CD4-positive, alpha-beta T cell treated with Interferon gamma for 1 hour (primary cell): Measurements from ENCODE around the gene JAM2.
"Not testable (repeated sequence)": the region's sequence is repeated elsewhere in the genome, so short reads cannot be mapped to it uniquely, and the experiment has no call there.

Experiments
- DNase-seq: peaks from one replicate; pipeline ENCODE4 v3.0.0-alpha.2; 2020

JAM2 gene, protein sequence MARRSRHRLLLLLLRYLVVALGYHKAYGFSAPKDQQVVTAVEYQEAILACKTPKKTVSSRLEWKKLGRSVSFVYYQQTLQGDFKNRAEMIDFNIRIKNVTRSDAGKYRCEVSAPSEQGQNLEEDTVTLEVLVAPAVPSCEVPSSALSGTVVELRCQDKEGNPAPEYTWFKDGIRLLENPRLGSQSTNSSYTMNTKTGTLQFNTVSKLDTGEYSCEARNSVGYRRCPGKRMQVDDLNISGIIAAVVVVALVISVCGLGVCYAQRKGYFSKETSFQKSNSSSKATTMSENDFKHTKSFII

DNA sequence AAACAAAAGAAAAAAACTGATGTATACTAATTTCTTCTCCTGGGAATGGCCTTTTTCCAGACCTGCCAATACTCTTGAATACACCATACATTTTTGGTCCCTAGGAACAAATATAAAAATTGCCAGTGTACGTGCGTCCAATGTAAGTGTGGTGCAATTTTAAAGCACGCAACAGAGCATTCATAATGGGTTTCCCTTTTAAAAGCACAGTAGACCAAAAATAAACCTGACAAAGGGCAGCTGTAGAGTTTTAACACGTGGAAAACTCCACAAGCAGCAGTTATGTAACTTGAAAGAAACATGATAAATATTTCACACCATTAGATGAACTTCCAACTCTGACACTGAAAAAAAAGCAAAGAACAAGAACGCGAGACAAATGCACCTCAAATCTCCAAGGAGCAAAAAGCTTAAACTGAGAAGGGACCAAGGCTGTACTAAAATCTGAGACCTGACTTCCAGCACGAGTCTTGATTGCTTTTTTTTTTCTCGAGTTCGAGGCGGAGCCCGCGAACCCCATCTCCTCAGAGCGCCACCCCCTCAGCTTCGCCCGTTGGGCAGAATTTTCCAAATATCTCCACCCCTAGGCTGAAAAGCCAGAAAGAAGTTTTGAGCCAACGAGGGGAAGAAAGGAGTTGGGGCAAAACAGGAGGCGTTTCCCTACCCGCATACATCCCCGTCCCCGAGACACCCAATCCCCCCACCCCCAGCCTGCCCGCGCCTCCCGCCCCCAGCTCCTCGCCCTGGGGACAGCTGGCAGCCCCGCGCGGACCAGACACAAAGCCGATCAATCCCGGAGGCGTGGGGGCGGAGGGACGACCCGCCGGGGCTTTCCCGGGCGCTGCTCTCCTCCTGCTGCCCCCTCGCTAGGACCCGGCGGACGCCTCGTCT lies at the start of gene JAM2:
JAM2 (plus strand) TSS at position 599 of the 891 bp plus-strand sequence. CDS start 564 bp downstream, outside the sequence.
- DNase-seq, result peak; percentile 18

DNA sequence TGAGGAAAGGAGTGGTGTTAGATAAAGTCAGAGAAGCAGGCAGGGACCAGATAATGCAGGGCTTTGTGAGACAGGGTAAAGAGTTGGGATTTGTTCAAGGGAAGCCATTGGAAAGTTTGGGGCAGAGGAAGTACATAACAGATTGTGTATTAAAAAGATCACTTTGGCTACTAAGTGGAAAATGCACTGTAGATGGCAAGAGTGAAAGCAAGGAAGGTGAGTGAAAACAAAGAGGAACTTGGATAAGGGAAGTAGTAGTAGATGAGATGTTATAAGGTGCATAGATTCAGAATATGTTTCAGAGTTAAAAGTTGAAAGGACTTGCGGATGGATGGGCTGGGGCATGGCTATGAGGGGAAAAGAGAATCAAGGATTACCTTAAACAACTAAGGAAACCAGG lies 49.2 kb upstream of the JAM2 start:
- DNase-seq, result no peak

DNA sequence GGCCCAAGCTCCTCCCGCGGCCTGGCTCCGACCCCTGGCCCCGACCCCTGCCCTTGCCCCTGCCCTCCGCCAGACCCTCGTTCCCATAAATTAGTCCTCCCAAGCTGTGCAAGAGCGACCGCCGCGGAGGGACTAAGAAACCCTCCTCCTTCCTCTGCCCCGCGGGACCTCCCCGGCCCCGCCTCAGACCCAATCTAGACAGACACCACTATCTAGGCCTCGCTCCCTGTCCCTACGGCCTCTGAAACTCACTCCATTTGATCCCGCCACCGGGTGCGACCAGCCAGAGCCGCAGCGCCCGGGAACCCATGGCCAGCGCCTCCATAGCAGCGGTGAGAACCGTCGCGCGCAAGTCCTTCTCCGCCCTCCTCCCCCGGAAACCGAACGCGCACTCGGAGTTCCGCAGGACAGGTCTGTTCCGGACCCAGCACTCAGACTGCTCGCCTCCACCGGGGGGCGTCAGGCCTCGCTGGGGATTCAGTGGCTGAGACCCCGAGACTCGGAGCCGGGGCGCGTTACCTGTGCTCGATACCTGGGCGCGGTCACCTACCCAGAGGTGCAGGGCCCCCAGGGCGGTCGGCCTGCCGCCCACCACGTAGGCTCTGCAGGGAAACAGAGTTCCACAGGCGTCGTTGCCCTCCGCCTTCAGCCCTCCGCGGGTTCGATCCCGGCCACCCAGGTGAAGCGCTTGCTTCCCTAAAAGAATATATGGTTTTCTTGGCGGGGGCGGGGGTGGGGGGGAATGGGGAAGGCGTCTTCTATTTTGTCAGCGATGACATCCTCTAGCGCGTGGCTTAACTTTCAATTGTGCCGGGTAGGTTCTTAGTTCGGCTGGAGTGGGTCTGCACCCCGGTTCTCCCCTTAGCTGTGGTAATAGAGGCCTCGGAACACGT lies 31.7 kb upstream of the JAM2 start, which contains the start of gene MRPL39:
MRPL39 (minus strand) TSS at position 331 of the 893 bp plus-strand sequence; CDS start at position 325, 6 bp downstream.
- peak; percentile 85 for DNase-seq

DNA sequence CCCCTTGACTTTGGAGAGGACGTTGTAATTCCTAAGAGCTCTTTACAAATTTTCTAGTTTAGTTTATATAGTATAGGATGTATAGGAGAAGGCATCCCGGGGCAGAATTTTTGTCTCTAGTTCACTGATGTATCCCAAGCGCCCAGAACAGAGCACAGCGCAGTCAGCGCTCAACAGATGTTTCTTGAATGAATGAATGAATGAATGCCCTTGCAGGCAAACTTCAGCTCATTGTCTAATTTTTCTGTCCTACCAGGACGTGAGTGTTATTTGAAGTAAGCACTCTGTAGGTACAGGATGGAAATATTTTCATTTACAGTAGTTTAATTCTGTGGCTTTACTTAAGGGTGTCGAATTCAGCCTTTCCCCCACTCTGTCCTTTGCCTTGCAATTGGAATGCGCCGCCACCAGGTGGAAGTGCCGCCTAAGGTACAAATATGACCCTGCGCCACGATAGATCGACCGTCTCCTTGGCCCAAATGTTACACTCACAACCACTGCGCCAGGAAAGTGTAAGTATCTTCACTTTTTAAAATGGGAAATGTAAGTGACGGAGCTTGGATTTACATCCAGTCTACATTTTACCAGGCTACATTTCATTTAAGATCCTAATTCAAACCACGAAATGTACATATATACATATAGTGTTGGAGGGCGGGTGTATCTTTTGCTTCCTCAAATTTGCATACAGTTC lies 30.9 kb upstream of the JAM2 start:
- DNase-seq, result peak; percentile 78

DNA sequence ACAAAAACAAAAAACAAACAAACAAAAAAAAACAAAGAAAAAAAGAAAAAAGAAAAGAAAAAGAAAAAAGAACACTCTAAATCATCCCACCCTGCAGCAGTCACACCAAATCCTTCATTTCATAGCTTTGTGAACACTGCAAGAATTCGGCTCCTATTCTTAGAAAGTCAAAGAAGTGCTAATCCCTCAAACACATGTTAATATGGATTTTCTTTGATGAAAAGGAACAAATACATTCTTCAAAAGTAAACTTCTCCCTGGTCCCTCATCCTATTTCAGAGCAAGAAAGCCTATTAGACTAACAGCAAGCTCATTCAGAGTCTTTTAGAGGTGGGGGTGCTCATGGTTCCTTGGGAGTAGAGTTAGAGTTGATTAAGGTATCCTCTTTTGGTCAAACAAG lies 24.6 kb upstream of the JAM2 start:
- DNase-seq, result no peak

DNA sequence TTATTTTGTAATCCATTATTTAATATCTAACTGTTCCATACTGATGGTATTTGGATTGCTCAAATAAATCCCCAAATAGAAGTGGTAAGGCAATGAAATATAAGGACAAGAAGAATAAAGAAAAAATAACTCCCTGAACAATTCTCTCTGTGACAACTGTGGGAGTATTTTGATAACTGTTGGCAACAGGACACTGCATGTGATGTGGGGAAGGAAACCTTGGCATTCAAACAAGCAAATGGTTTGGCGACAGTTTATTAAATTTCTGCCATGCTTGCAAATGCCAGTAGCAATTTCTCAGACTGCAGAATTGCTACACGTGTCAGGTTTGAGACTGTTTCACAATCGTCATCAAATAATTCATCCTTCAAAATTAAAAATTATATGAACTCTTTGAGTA lies 23.2 kb upstream of the JAM2 start:
- DNase-seq, result no peak

DNA sequence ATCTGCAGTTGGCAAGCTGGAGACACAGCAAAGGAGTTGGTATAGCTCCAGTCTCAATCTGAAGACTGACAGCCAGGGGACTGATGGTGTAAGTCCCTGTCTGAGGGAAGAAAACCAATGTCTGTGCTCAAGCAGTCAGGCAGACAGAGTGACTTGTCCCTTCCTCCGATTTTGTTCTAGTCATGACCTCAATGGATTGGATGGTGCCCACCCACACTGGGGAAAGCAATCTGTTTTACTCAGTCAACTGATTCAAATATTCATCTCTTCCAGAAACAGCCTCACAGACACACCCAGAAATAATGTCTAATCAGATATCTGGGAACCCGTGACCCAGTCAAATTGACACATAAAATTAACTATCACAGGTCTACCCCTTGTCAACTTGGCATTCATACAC lies 19.9 kb upstream of the JAM2 start:
- no peak for DNase-seq

DNA sequence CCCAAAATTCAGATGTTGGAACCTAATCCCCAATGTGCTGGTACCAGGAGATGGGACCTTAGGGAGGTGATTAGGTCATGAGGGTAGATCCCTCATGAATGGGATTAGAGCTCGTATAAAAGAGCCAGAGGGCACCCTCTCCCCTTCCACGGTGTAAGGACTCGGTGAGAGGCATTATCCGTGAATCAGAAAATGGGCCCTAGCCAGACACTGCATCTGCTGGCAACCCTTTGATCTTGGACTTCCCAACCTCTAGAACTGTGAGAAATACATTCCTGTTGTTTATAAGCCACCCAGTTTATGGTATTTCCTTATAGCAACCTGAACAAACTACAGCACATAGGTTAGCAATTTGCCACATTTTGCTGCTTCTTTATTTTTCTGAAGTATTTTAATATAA lies 14.5 kb upstream of the JAM2 start:
- DNase-seq, result no peak

DNA sequence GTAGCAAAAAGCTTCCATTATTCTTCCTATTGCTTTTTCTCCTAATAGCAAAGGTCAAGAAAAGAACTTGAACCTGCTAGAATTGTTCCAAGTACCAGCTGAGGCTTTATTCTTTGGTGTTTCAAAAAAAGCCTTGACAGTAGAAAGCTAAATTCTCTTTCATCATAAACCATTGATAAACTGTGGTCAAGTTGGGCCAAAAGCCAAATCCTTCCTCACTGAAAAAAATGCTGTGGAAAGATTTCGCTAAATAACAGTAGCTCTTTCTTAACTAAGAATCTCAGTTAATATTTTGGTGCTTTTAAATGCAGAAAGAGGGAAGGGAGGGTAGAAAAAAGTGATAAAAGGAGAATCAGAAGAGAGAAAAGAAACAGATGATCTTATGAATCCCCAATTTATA lies 14.0 kb upstream of the JAM2 start:
- DNase-seq, result no peak

DNA sequence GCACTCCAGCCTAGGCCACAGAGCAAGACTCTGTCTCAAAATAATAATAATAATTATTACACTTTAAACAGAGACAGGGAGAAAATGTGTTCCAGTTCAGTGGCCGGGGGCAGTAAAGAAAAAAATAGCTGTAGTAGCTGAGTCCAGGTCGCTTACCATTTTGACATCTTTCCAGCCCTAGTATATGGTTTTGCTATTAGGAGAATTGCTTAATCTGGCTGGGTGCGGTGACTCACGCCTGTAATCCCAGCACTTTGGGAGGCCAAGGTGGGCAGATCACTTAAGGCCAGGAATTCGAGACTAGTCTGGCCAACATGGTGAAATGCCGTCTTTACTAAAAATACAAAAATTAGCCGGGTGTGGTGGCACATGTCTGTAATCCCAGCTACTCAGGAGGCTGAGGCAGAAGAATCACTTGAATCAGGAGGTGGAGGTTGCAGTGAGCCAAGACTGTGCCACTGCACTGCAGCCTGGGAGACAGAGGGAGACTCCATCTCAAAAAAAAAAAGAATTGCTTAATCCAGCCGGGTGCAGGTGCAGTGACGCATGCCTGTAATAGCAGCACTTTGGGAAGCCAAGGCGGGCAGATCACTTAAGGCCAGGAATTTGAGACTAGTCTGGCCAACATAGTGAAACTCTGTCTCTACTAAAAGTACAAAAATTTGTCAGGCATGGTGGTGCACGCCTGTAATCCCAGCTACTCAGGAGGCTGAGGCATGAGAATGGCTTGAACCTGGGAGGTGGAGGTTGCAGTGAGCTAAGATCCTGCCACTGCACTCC lies 13.1 kb upstream of the JAM2 start:
- not testable (repeated sequence) for DNase-seq

DNA sequence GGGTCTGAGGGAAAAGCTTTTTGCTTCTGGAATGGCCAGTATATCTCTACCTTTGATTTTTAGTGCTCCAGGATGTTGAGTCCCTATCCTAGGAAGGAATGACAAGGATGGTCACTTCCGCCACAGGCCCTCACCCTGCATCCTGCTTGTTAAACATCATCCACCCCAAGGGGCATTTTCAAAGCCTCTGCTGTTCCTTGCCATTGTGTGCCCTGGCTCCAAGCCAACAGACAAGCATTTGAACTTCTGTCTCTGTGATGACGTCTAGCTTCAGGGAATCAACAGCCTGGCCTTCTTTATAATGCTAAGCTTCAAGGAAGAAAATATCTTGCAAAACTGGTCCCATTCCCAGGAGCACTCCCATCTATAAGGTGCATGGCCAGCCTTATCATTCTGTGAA lies 12.3 kb upstream of the JAM2 start:
- no peak for DNase-seq

DNA sequence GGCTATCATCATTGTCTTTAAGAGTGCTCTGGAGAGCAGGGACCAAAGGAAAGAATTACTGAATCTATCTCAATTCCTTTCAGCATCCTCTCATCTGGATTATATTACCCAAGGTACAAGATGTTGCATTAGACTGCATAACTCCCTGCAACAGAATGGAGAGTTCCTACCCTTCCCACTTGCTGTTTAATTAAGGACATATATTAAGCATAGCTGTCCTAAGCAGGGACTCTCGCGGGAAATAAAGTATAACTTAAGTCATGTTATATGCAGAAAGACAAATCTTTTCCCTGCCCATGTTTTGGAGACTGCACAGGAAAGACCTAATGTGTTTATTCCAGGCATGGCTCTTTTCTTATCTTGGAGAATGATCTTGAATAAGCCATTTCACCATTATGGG lies 6.8 kb upstream of the JAM2 start:
- DNase-seq, result no peak

DNA sequence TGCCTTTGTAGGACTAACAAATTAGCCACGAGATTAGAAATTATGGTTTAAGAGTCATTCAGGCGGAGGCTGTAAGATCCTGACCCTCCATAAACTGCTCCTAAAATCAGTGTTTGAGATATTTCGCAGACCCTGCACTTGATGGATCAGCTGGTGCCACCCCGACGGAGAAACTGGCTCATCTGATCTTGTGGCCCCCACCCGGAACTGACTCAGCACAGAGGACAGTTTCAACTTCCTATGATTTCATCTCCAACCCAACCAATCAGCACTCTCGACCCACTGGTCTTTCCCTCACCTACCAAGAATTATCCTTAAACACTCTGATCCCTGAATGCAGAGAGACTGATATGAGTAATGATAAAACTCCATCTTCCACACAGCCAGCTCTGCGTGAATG lies 3.7 kb upstream of the JAM2 start:
- no peak for DNase-seq

DNA sequence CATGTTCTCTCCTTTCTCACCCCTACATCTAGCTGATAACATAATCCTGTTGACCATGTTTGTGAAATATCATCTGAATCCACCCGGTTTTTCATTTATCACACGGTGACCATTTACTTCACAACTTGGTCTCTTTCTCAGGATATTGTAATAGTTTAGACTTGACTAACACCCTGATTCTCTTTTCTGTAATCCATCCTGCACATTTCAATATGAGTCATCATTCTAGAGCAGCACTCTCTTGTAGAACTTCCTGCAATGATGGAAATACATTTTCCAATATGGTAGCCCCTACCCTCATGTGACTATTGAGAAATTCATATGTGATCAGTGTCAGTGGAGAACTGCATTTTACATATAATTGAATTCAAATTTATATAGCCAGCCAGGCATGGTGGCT lies 2.3 kb upstream of the JAM2 start:
- no peak for DNase-seq

DNA sequence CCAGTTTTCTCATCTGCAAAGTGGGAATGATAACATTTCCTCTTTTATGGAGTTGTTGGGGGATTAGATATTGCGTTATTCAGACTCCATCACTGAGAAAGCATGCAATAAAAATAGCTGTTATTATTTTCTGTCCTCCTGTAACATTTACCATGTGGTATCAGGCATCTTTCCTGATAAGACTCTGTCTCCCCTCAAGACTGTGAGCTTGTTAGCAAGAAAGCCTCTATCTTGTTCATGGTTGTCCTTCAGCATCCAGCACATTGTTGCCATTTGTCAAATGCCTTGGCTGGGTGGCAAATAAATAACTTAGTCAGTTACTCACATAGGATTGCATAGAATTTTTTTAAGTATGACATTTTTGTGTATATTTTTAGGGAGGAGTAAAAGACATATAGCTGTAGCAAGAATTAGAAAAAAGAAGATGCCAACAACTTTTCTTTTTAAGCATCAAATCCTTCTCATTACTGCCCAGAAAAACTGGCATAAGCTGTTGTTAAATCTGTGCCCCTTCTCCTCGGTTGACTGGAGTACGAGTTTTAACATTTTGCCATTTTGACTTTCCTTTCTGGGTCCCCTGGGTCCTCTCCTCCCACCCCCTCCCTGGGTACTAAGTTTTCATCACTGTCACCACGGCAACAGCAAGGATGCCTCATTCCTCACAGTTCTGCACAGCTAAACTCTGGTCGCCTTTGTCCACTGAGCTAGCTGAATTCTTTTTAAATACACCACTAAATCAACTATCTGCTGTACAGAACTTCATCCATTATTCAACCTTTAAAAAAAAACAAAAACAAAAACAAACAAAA lies 1.0 kb upstream of the JAM2 start:
- peak; percentile 15 for DNase-seq

DNA sequence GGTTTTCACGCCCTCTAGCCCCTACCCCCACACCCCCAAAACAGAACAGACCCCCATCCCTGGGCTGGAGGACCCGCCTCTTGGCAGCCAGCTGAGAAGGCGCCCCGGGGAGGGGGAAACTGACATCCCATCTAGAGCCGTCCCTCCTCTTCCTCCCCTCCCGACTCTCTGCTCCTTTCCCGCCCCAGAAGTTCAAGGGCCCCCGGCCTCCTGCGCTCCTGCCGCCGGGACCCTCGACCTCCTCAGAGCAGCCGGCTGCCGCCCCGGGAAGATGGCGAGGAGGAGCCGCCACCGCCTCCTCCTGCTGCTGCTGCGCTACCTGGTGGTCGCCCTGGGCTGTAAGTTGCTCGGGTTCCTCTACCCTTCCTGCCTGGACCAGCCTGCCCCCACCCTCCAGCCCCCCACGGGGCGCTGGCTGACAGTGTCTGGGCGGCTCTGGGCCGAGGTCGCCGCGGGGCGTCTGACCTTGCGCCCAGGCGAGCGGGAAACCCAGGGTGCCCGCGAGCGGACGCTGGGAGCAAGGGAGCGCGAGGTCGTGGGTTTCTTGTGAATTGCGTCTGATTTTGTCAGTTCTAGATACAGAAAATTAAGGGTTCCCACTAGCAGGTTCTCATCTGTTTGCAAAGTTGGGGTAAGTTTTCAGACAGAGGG lies 618 bp downstream of the JAM2 start:
- DNase-seq, result peak; percentile 53

DNA sequence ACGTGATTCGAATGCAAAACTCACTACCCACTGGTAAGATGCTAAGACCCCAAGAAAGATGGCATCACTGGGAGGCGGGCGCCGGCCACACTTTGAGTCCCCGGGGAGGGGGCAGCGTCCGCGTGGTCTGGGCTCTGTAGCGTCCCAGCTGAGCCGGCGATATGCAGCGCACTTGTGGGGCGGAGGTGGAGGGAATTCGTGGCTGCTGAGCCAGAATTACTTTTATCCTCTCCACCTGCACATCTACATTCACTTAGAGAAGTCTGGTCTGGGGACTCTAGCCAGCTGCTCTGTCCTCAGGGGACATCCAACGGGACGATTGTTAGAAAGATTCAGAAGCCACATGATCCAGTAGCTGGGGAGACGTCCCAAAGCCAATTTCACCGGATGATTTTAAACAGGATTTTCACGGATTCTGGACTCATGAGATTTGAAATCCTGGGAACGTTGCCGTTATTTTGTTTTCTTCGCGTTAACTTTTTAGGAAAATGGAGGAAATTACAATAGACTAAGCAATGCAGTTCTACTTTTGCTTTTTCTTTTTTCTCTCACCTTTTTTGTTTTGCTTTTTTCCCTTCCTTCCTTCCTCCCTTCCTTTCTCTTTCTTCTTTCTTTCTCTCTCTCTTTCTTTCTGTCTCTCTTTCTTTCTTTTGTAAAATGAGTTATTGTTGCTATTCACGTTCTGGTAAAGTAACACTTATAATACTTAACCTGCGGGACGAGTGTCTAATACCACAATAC lies 1.3 kb downstream of the JAM2 start:
- DNase-seq, result no peak

DNA sequence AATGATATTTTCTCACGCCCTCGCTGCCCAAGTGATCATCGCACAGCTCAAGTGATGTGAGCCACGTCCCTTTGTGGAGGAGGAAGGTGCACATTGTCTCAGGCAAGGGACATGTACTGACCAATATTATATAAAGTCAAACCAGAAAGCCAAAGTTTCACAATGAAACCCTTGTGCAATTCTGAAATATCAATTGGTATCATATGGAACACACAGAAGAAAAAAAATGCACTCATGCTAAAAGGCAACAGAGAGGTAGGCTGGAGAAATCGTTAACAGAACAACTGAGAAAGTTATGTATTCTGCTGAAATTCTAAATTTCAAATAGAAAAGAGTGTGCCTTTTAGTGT lies 1.9 kb downstream of the JAM2 start:
- DNase-seq, result no peak

DNA sequence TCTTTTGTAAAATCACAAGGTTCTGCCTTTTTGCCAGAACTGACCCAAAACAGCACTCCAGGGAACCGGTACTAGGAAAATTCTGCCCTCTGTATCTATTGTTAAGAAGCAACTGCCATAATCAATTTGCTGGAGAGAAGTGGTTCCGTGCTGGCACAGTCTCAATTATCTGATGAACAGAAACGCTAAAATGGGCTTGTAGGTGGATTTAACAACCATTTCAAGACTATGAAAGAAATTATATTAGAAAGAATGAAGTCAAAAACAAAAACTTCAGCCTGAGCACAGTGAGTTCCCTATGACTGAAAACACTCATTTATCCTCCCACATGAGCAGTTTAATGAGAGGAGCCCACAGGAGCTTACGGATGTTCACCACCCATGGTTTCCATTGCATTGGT lies 4.4 kb downstream of the JAM2 start:
- DNase-seq, result no peak

DNA sequence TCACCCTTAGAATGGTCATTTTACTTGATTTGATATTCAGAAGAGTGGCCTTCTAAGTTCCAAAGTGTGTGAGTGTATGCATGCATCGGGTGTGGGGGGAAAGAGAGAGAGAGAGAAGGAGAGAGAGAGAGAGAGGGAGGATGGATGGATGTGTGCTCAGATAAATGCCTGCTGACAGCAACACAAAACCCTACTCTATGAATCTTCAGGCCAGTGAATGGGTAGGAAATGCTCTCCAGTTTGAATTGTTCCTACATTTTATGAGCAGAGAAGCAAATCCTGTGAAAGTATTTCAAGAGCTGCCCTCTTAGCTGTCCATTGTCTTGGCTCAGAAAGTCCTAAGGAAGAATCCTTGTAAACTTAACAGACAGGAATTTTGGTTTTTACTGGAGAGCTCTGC lies 7.4 kb downstream of the JAM2 start:
- no peak for DNase-seq
